Muscle of arm (tissue), 14 donors: Measurements from ENCODE around the gene WDR7. TPM values are rescaled to one million over a fixed set of nuclear protein-coding genes. Genes with fewer than 3 reads are reported as not detected.

Experiments used
- DNase-seq: peaks from one replicate; pipeline ENCODE4 v3.0.0-alpha.2; 2013
- long read RNA-seq, 11 donors: transcript quantifications; one replicate each; lab custom pipeline, GENCODE V29; 2026
- polyA plus RNA-seq, 12 donors: library from polyadenylated mRNA; unstranded; fragments of 120-200 nt; gene quantifications; one replicate each; pipeline ENCODE4 v1.2.1, GENCODE V29; 2013; ENCODE audit not compliant: insufficient read length in 12 of 12

WDR7 gene
- polyA plus RNA-seq = 10 to 100 TPM in 9 of 12 donors, 1 to 10 TPM in 2, not detected in 1; 8.4 to 14.4 (median 11.4) TPM
- long read RNA-seq, donor 1 = 0 reads
- long read RNA-seq, donor 2, full-length matches to known transcripts = 1 of 1 reads
- long read RNA-seq, donor 2, partial matches to known transcripts = 0 of 1 reads
- long read RNA-seq, donor 2, other reads (novel, unspliced or antisense) = 0 of 1 reads
- long read RNA-seq, donor 3 = 0 reads
- long read RNA-seq, donor 4 = 0 reads
- long read RNA-seq, donor 5, partial matches to known transcripts = 7 of 7 reads
- long read RNA-seq, donor 5, other reads (novel, unspliced or antisense) = 0 of 7 reads
- long read RNA-seq, donor 6 = 0 reads
- long read RNA-seq, donor 7, full-length matches to known transcripts = 1 of 1 reads
- long read RNA-seq, donor 7, partial matches to known transcripts = 0 of 1 reads
- long read RNA-seq, donor 7, other reads (novel, unspliced or antisense) = 0 of 1 reads
- long read RNA-seq, donor 8, full-length matches to known transcripts = 1 of 1 reads
- long read RNA-seq, donor 8, partial matches to known transcripts = 0 of 1 reads
- long read RNA-seq, donor 8, other reads (novel, unspliced or antisense) = 0 of 1 reads
- long read RNA-seq, donor 9 = 0 reads
- long read RNA-seq, donor 10, full-length matches to known transcripts = 1 of 1 reads
- long read RNA-seq, donor 10, partial matches to known transcripts = 0 of 1 reads
- long read RNA-seq, donor 10, other reads (novel, unspliced or antisense) = 0 of 1 reads
- long read RNA-seq, donor 11 = 0 reads

- peak; percentile 98 for DNase-seq
These were observed at the start of gene WDR7 for GRCh38 chr18:56650944-56651770. TSS of gene WDR7 (plus strand) at chr18:56651359. CDS start at chr18:56672516, 21,157 bp downstream.

GRCh38 chr18:56606618-56607017, 44.5 kb upstream of the WDR7 start:
- no peak for DNase-seq

- no peak for DNase-seq
These were observed 35.2 kb upstream of the WDR7 start for GRCh38 chr18:56615738-56616520.

GRCh38 chr18:56627991-56628390, 23.2 kb upstream of the WDR7 start:
- no peak for DNase-seq

GRCh38 chr18:56632070-56633022, 18.8 kb upstream of the WDR7 start:
- DNase-seq = no peak

- DNase-seq = no peak
These were observed 16.2 kb upstream of the WDR7 start for GRCh38 chr18:56635007-56635406.

GRCh38 chr18:56637176-56637575, 14.0 kb upstream of the WDR7 start:
- DNase-seq = no peak

GRCh38 chr18:56637711-56638231, 13.4 kb upstream of the WDR7 start:
- DNase-seq = no peak

GRCh38 chr18:56638232-56639103, 12.7 kb upstream of the WDR7 start, which contains the start of gene TXNL1:
TSS of gene TXNL1 (minus strand) at chr18:56638592. CDS start at chr18:56638440, 152 bp downstream.
- DNase-seq = peak; percentile 100

GRCh38 chr18:56639104-56639381, 12.1 kb upstream of the WDR7 start:
- no peak for DNase-seq

GRCh38 chr18:56639571-56639970, 11.6 kb upstream of the WDR7 start:
- DNase-seq = no peak

GRCh38 chr18:56641714-56642337, 9.3 kb upstream of the WDR7 start:
- no peak for DNase-seq

- DNase-seq = no peak
These were observed 7.8 kb upstream of the WDR7 start for GRCh38 chr18:56643381-56643780.

- no peak for DNase-seq
These were observed 5.6 kb upstream of the WDR7 start for GRCh38 chr18:56645415-56646016.

GRCh38 chr18:56647071-56647470, 4.1 kb upstream of the WDR7 start:
- DNase-seq = no peak

GRCh38 chr18:56647951-56648893, 2.9 kb upstream of the WDR7 start:
- DNase-seq = no peak

- no peak for DNase-seq
These were observed 1.2 kb upstream of the WDR7 start for GRCh38 chr18:56649996-56650395.
